HCEC 1CT (cell line): Measurements from ENCODE around the gene PAGE2.
"Not testable (repeated sequence)": the region's sequence is repeated elsewhere in the genome, so short reads cannot be mapped to it uniquely, and the experiment has no call there.

Experiments used
- DNase-seq: peaks from one replicate; pipeline ENCODE4 v3.0.0-alpha.2; 2017

The PAGE2 gene

GRCh38 chrX:55127692-55128091, 38.9 kb downstream of the PAGE2 start:
- peak; percentile 17 for DNase-seq

- no peak for DNase-seq
Observed at GRCh38 chrX:55129361-55129760, 40.5 kb downstream of the PAGE2 start.

- DNase-seq, result no peak
Observed at GRCh38 chrX:55130481-55130880, 41.7 kb downstream of the PAGE2 start.

GRCh38 chrX:55132416-55132815, 43.6 kb downstream of the PAGE2 start:
- no peak for DNase-seq

GRCh38 chrX:55135171-55135570, 46.4 kb downstream of the PAGE2 start:
- peak; percentile 5 for DNase-seq

- not testable (repeated sequence) for DNase-seq
Observed at GRCh38 chrX:55140800-55141199, 52.0 kb downstream of the PAGE2 start.
